GM18909 (cell line): ENCODE results near the gene KRTAP2-2.
"Not testable (repeated sequence)": the region's sequence is repeated elsewhere in the genome, so short reads cannot be mapped to it uniquely, and the experiment has no call there.

Source experiments
- ATAC-seq: cut with Tn5 transposase; IDR thresholded peaks from one replicate; pipeline ENCODE4 v1.9.1; 2021; ENCODE audit warnings: mild to moderate bottlenecking; ENCODE audit not compliant: unreplicated experiment, poor library complexity

KRTAP2-2 gene

DNA sequence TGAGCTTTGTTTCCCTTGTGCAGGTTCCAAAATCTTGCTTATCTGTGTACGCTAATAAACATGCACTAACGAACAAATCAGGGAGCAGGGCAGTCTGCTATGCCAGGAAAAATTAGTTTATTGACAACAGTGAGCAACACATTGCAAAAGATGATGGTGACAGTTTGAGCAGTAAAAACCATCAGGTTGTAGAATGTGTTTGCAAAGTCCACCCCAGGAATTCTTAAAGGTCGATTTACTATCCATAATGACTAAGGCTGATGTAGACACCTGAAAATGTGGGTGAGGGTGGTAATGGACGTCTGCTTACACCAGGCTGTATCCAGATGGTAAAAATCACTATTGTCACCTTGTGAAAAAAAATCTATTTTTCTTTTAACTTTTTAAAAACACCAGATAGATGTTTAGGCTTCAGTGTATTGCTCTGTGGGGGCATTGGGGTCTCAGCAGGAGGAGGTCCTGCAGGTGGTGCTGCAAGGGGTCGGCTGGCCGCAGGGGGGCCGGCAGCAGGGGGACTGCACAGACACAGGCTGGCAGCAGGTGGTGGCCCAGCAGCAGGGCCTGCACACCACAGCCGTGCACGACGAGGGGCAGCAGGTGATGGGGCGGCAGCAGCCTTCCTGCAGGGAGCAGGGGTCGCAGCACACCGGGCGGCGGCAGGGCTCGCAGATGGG lies 10.1 kb upstream of the KRTAP2-2 start:
- not testable (repeated sequence) for ATAC-seq

- no peak for ATAC-seq
These were observed 9.3 kb upstream of the KRTAP2-2 start for GRCh38 chr17:41064301-41064700.

GRCh38 chr17:41063449-41063848 lies 8.4 kb upstream of the KRTAP2-2 start:
- ATAC-seq = no peak

- ATAC-seq = no peak
These were observed 6.9 kb upstream of the KRTAP2-2 start for GRCh38 chr17:41061964-41062363.

DNA sequence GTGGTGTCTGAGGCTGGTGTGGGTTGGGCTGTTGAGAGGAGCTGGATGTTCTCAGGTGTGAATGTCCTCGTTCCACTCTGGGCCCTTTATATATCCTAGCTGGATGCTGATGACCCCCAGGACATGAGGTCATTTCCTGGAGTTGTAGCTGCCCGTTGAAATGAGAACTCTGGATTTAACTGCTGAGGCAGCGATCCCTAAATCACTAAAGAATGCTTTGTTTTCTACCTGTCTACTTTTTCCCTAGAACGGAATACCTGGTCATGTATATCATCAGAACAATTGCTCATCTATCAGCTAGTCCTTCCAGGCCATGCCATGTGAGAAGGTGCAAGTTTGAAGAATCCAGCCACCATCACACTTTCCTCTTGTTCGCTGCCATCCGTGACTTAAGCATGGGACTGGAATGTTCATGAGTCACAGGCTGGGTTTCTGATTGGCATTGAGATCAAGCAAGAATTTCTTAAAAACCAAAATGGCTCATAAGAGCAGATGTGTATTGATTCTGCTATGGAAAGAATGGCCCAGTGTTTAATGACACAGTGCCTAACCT lies 5.1 kb upstream of the KRTAP2-2 start, which contains the start of gene KRTAP2-3:
TSS of gene KRTAP2-3 (minus strand) at position 63 of the 553 bp plus-strand sequence. CDS start 64 bp downstream, outside the sequence.
- no peak for ATAC-seq

- not testable (repeated sequence) for ATAC-seq
These were observed 4.4 kb upstream of the KRTAP2-2 start for GRCh38 chr17:41059276-41060051.

DNA sequence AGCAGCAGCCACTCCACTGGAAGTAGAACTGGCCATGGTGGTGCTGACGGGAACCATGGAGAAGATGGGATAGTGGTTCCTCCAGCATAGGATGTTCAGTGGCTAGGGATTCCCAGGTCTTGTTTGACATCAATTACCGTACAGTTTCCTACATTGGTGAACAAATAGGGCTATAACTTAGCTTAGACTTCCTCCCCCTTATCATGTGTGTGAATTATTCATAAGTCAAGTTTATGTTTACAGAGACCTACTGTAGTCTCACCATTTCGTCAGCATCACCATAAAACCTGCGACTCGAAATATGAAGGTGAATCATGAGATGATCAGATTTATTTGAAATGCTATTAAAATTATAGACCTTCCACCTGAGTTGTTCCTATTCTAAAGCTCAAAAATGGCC lies 3.7 kb upstream of the KRTAP2-2 start:
- no peak for ATAC-seq

- no peak for ATAC-seq
These were observed 2.5 kb upstream of the KRTAP2-2 start for GRCh38 chr17:41057547-41057946.

GRCh38 chr17:41054556-41054955 lies 474 bp downstream of the KRTAP2-2 start:
- not testable (repeated sequence) for ATAC-seq

DNA sequence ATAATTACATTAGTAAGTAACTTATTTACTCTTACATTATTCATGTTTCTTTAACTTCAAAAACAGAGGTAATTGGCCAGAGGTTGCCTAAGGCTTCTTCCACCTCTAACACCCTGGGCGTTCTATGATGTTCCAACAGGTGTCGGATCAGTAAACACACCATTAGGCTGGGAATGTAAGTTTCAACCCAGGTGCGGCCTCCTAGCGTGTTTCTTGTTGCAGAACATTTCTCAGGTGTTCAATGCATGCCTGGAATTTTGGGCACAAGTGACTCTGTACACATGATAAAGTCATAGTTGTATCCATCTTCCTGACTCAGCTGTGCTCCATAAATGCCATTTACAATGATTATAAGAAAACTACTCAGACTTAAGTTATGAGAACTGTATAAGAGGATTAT lies 1.0 kb downstream of the KRTAP2-2 start:
- no peak for ATAC-seq

- no peak for ATAC-seq
These were observed 2.5 kb downstream of the KRTAP2-2 start for GRCh38 chr17:41052566-41052965.

GRCh38 chr17:41049110-41049509 lies 5.9 kb downstream of the KRTAP2-2 start:
- no peak for ATAC-seq

DNA sequence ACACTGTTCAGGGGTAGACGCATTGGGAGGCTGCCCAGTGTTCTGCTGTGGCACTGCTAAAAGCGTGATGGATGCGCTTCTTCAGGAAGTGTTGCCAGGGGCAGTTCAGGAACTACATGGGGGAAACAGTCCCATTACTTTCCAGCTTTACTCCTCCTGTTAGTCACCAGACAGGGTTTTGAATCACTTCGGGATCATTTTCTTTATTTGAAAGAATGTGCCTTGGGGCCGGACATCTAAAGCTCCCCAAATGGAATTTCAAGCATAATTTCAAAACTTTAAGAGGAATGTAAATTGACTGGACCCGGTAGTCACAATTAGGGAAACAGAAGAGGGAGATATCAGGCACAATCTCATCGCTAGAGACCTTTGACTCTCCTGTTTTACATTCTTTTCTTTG lies 6.6 kb downstream of the KRTAP2-2 start:
- ATAC-seq = no peak

- not testable (repeated sequence) for ATAC-seq
These were observed 8.1 kb downstream of the KRTAP2-2 start, which contains the start of gene KRTAP2-1 for GRCh38 chr17:41046735-41047465. Gene KRTAP2-1, minus strand, starts transcription at chr17:41047316. Its CDS starts 49 bp downstream, at chr17:41047267.

GRCh38 chr17:41042953-41043352 lies 12.1 kb downstream of the KRTAP2-2 start:
- no peak for ATAC-seq

- ATAC-seq = not testable (repeated sequence)
These were observed 14.1 kb downstream of the KRTAP2-2 start, which contains the start of gene KRTAP1-1 for GRCh38 chr17:41040783-41041571. Gene KRTAP1-1, minus strand, starts transcription at chr17:41041450. Its CDS starts 53 bp downstream, at chr17:41041397.

- ATAC-seq = no peak
These were observed 17.1 kb downstream of the KRTAP2-2 start for GRCh38 chr17:41037853-41038350.

DNA sequence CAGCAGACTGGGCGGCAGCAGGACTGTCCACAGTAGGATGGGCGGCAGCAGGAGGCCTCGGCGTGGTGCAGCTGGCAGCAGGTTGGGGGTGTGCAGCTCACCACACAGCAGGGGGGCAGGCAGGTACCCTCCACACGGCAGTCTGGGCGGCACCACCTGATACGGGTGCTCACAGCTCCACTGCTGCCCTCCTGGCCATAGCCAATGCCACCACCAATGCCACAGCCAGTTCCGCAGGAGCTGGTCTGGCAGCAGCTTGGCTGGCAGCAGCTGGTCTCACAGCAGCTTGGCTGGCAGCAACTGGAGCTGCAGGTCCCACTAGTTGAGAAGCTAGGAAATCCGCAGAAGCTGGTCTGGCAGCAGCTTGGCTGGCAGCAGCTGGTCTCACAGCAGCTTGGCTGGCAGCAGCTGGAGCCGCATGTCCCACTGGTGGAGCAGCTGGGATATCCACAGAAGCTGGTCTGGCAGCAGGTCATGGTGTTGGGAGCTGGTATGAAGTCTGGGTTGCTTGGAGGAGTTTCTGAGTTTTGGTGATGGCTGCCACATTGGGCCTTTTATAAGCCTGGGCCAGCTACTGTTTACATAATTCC lies 20.6 kb downstream of the KRTAP2-2 start, which contains the start of gene KRTAP1-3:
TSS of gene KRTAP1-3 (minus strand) at position 529 of the 590 bp plus-strand sequence. CDS start at position 476, 53 bp downstream.
- ATAC-seq = not testable (repeated sequence)
